ENCODE results near the gene LCA5.
A peak's percentile ranks its signal among the peaks of the same experiment; 100 is the strongest.

LCA5 gene

DNA sequence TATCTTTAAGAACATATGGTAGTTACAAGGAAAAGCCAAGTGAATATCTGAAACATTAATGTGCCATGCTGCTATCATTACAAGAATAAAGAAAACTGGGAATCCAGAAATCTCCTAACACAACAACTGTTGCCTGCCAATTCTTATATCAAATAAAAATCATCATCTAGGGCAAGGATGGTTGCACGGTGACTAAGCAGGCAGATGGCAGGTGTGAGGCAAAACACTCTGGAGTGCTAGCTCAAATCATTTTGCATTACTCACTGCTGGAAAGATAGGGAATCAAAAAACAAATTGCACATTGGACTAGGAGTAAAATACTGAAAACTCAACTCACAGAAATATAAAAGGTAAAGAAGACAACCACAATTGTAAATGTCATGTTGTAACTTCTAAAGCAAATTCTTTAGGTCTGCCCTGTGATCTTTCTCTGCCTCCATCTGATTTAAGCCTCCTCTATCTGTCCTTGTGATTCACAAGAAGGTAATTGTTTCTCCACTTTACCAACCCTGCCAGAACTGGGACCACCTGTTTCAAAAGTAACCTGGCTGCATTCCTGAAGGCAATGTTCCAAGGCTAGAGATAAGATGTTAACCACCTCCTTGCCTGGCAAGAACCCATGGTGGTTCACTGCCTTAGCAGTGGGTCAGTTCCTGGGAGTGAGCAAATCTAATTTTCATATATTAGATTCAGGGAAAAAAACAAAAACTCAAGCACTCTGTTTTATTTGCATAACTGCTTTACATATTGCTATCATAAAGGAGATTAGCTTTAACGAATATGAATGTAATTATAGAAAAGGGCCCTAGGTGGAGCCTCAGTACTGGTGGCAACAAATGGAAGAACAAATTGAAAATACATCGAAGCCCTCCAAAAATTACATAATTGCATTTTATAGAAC lies 33.1 kb upstream of the LCA5 start:
- Histone ChIP-seq H4K20me1 (ENCODE audit: control insufficient read depth, insufficient read depth, low read depth, low read length) (no peaks in the 10 kb centered on the region), H3K27ac (ENCODE audit: low read depth, low read length) (no peak overlapping the region), H3K27me3 (ENCODE audit: control insufficient read depth, low read length) (0 out of 2 replicates have a peak, but pooled peaks cover 4% of the 10 kb centered on the region), H3K4me2 (ENCODE audit: low read length) (no peak overlapping the region), H3K9me3 (ENCODE audit: control insufficient read depth, insufficient read depth, low read length) (no peaks in the 10 kb centered on the region), H3F3A (ENCODE audit: control insufficient read depth, insufficient read depth) (no peaks in the 10 kb centered on the region), H3K4me1 (ENCODE audit: control insufficient read depth, low read length) (no peaks in the 10 kb centered on the region), H3K36me3 (ENCODE audit: control insufficient read depth, low read length) (no peaks in the 10 kb centered on the region), H3K4me3 (ENCODE audit: low read length) (no peak overlapping the region), H3K9me2 (replicated peaks; ENCODE audit: control insufficient read depth, low read length) (no peaks in the 10 kb centered on the region), H3K79me2 (ENCODE audit: control insufficient read depth, low read length) (no peaks in the 10 kb centered on the region)
- no peak for TF ChIP-seq EZH2phosphoT487 (IDR thresholded peaks at IDR 0.05; ENCODE audit: borderline replicate concordance, low read length)
- TF ChIP-seq, protein P1, sequence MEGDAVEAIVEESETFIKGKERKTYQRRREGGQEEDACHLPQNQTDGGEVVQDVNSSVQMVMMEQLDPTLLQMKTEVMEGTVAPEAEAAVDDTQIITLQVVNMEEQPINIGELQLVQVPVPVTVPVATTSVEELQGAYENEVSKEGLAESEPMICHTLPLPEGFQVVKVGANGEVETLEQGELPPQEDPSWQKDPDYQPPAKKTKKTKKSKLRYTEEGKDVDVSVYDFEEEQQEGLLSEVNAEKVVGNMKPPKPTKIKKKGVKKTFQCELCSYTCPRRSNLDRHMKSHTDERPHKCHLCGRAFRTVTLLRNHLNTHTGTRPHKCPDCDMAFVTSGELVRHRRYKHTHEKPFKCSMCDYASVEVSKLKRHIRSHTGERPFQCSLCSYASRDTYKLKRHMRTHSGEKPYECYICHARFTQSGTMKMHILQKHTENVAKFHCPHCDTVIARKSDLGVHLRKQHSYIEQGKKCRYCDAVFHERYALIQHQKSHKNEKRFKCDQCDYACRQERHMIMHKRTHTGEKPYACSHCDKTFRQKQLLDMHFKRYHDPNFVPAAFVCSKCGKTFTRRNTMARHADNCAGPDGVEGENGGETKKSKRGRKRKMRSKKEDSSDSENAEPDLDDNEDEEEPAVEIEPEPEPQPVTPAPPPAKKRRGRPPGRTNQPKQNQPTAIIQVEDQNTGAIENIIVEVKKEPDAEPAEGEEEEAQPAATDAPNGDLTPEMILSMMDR (IDR thresholded peaks at IDR 0.05; ENCODE audit: low read depth, low read length, poor library complexity, severe bottlenecking): peak; percentile 53

DNA sequence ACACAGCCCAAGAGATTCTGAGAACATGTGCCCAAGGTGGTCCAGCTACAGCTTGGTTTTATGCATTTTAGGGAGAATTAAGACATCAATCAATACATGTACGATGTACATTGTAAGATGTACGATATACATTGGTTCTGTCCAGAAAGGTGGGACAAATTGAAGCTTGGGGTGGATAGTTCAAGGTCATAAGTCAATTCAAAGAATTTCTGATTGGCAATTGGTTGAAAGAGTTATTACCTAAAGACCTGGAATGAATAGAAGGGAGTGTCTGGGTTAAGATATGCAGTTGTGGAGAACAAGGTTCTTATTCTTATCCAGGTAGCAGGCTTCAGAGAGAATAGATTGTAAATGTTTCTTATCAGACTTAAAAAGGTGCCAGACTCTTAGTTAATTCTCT lies 31.8 kb upstream of the LCA5 start:
- Histone ChIP-seq H3K36me3 (ENCODE audit: control insufficient read depth, low read length) (no peaks in the 10 kb centered on the region), H3K4me3 (ENCODE audit: low read length) (no peak overlapping the region), H3K9me2 (replicated peaks; ENCODE audit: control insufficient read depth, low read length) (no peaks in the 10 kb centered on the region), H3K27me3 (ENCODE audit: control insufficient read depth, low read length) (no peaks in the 10 kb centered on the region), H3F3A (ENCODE audit: control insufficient read depth, insufficient read depth) (no peaks in the 10 kb centered on the region), H3K79me2 (ENCODE audit: control insufficient read depth, low read length) (no peaks in the 10 kb centered on the region), H3K27ac (ENCODE audit: low read depth, low read length) (no peak overlapping the region), H3K4me2 (ENCODE audit: low read length) (no peak overlapping the region), H4K20me1 (ENCODE audit: control insufficient read depth, insufficient read depth, low read depth, low read length) (no peaks in the 10 kb centered on the region), H3K9me3 (ENCODE audit: control insufficient read depth, insufficient read depth, low read length) (no peaks in the 10 kb centered on the region), H3K4me1 (ENCODE audit: control insufficient read depth, low read length) (no peaks in the 10 kb centered on the region)
- TF ChIP-seq, protein P1 (IDR thresholded peaks at IDR 0.05; ENCODE audit: low read depth, low read length, poor library complexity, severe bottlenecking): no peak
- TF ChIP-seq EZH2phosphoT487 (IDR thresholded peaks at IDR 0.05; ENCODE audit: borderline replicate concordance, low read length): no peak

DNA sequence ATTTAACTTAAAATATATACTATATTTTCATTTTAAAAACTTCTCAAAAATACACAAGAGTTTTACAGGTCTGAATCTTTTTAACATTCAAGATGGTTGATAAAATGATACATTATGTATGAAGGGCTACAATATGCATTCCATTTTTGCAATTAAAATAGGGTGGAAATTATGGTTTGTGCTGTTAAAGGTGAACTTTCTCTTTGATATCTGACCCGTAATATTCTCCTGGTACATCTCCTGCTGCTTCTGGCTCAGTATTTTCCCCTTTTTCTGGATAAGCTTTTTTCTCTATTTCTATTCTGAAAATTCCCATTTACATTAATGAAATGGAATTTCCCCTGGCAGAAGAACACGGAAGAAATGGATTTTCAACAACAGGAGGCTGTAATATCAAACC lies 27.4 kb upstream of the LCA5 start:
- H3K79me2 ChIP-seq (ENCODE audit: control insufficient read depth, low read length): no peaks in the 10 kb centered on the region
- no peak overlapping the region for H3K4me2 ChIP-seq (ENCODE audit: low read length)
- H3K36me3 ChIP-seq (ENCODE audit: control insufficient read depth, low read length): no peaks in the 10 kb centered on the region
- H3K9me3 ChIP-seq (ENCODE audit: control insufficient read depth, insufficient read depth, low read length): no peaks in the 10 kb centered on the region
- H3K27ac ChIP-seq (ENCODE audit: low read depth, low read length): no peak overlapping the region
- TF ChIP-seq EZH2phosphoT487 (IDR thresholded peaks at IDR 0.05; ENCODE audit: borderline replicate concordance, low read length): no peak
- TF ChIP-seq, protein P1 (IDR thresholded peaks at IDR 0.05; ENCODE audit: low read depth, low read length, poor library complexity, severe bottlenecking): no peak
- no peak overlapping the region for H3K4me3 ChIP-seq (ENCODE audit: low read length)
- no peaks in the 10 kb centered on the region for H3F3A ChIP-seq (ENCODE audit: control insufficient read depth, insufficient read depth)
- H3K27me3 ChIP-seq (ENCODE audit: control insufficient read depth, low read length): no peaks in the 10 kb centered on the region
- H3K4me1 ChIP-seq (ENCODE audit: control insufficient read depth, low read length): no peaks in the 10 kb centered on the region
- H4K20me1 ChIP-seq (ENCODE audit: control insufficient read depth, insufficient read depth, low read depth, low read length): no peaks in the 10 kb centered on the region
- H3K9me2 ChIP-seq (replicated peaks; ENCODE audit: control insufficient read depth, low read length): no peaks in the 10 kb centered on the region
